ENCODE results near the gene NINJ1.

NINJ1 gene

GRCh38 chr9:93122721-93123221, 11.3 kb downstream of the NINJ1 start:
- no peak for TF ChIP-seq CTCF (conservative IDR thresholded peaks at IDR 0.05; ENCODE audit: low read depth, low read length)
- no peak overlapping the region for H3K4me3 ChIP-seq (ENCODE audit: low read depth, low read length)
- no peak for DNase-seq (ENCODE audit: low read depth)

- no peak overlapping the region for H3K4me3 ChIP-seq (ENCODE audit: low read depth, low read length)
- DNase-seq (ENCODE audit: low read depth), result no peak
- no peak for TF ChIP-seq CTCF (conservative IDR thresholded peaks at IDR 0.05; ENCODE audit: low read depth, low read length)
Measured at GRCh38 chr9:93121316-93122241, 12.5 kb downstream of the NINJ1 start.

- TF ChIP-seq CTCF (conservative IDR thresholded peaks at IDR 0.05; ENCODE audit: low read depth, low read length), result no peak
- no peak for DNase-seq (ENCODE audit: low read depth)
- no peak overlapping the region for H3K4me3 ChIP-seq (ENCODE audit: low read depth, low read length)
Measured at GRCh38 chr9:93120846-93121315, 13.2 kb downstream of the NINJ1 start.

GRCh38 chr9:93119953-93120845, 13.9 kb downstream of the NINJ1 start:
- TF ChIP-seq CTCF (conservative IDR thresholded peaks at IDR 0.05; ENCODE audit: low read depth, low read length), result peak; percentile 67
- DNase-seq (ENCODE audit: low read depth), result peak; percentile 98
- H3K4me3 ChIP-seq (ENCODE audit: low read depth, low read length), result no peak overlapping the region

GRCh38 chr9:93119703-93119952, 14.4 kb downstream of the NINJ1 start:
- no peak overlapping the region for H3K4me3 ChIP-seq (ENCODE audit: low read depth, low read length)
- TF ChIP-seq CTCF (conservative IDR thresholded peaks at IDR 0.05; ENCODE audit: low read depth, low read length), result no peak
- no peak for DNase-seq (ENCODE audit: low read depth)

- no peak for TF ChIP-seq CTCF (conservative IDR thresholded peaks at IDR 0.05; ENCODE audit: low read depth, low read length)
- no peak for DNase-seq (ENCODE audit: low read depth)
Measured at GRCh38 chr9:93118863-93119702, 15.0 kb downstream of the NINJ1 start.

More at GRCh38 chr9:93118863-93119702, 15.0 kb downstream of the NINJ1 start:
- no peak overlapping the region for H3K4me3 ChIP-seq (ENCODE audit: low read depth, low read length)

All from choroid plexus epithelial cell (primary cell).